GM23338 (cell line): ENCODE measurements around the gene ARHGEF10L. TPM values are rescaled to one million over a fixed set of nuclear protein-coding genes. Genes with fewer than 3 reads are reported as not detected.

ENCODE experiments used
- ATAC-seq: fragments of 200-7000 bp; cut with Tn5 transposase; 3 replicates; pipeline ENCODE4 v1.9.1; 2020
- DNase-seq: peaks from one replicate; pipeline ENCODE4 v3.0.0-alpha.2; 2015; ENCODE audit warnings: low spot score
- H2AFZ ChIP-seq: fragments of 200-600 bp; sonication (generic); 2 replicates; pipeline ENCODE4 v1.8.0; 2016; ENCODE audit warnings: antibody characterized with exemption, mild to moderate bottlenecking, moderate library complexity
- H3F3A ChIP-seq: fragments of 200-600 bp; sonication (generic); replicated peaks from 2 replicates; pipeline ENCODE4 v1.8.0; 2017; ENCODE audit warnings: antibody characterized with exemption, mixed run types, low read depth
- H3K27ac ChIP-seq: fragments of 200-600 bp; sonication (generic); 2 replicates; pipeline ENCODE4 v1.6.1; 2016; ENCODE audit warnings: low read depth
- H3K27me3 ChIP-seq: fragments of 200-600 bp; sonication (generic); 2 replicates; pipeline ENCODE4 v1.8.0; 2016; ENCODE audit warnings: mild to moderate bottlenecking, mixed run types, moderate library complexity; ENCODE audit not compliant: insufficient read depth
- H3K36me3 ChIP-seq: fragments of 200-600 bp; sonication (generic); 2 replicates; pipeline ENCODE4 v1.8.0; 2016; ENCODE audit warnings: mild to moderate bottlenecking; ENCODE audit not compliant: insufficient read depth
- H3K4me1 ChIP-seq: fragments of 200-600 bp; sonication (generic); 2 replicates; pipeline ENCODE4 v1.8.0; 2016; ENCODE audit warnings: mild to moderate bottlenecking, moderate library complexity; ENCODE audit not compliant: insufficient read depth
- H3K4me2 ChIP-seq: fragments of 200-600 bp; sonication (generic); 2 replicates; pipeline ENCODE4 v1.7.1; 2017; ENCODE audit warnings: mixed run types
- H3K4me3 ChIP-seq: fragments of 200-600 bp; sonication (generic); 2 replicates; pipeline ENCODE4 v1.6.1; 2016; ENCODE audit warnings: mixed run types
- H3K79me2 ChIP-seq: fragments of 200-600 bp; sonication (generic); replicated peaks from 2 replicates; pipeline ENCODE4 v1.8.0; 2017; ENCODE audit warnings: mild to moderate bottlenecking; ENCODE audit not compliant: insufficient read depth
- H3K9me2 ChIP-seq: fragments of 200-600 bp; sonication (generic); 2 replicates; pipeline ENCODE4 v1.8.0; 2017; ENCODE audit not compliant: insufficient read depth
- H4K20me1 ChIP-seq: fragments of 200-600 bp; sonication (generic); replicated peaks from 2 replicates; pipeline ENCODE4 v1.8.0; 2017; ENCODE audit warnings: mild to moderate bottlenecking; ENCODE audit not compliant: insufficient read depth
- H3K27ac Mint-ChIP-seq: 2 replicates; pipeline ENCODE4 v1.8.0; 2020; ENCODE audit warnings: inconsistent platforms, mild to moderate bottlenecking, moderate library complexity, mixed read lengths
- H3K27me3 Mint-ChIP-seq: 3 replicates; pipeline ENCODE4 v1.8.0; 2022; ENCODE audit warnings: low read depth, mild to moderate bottlenecking, moderate library complexity, mixed read lengths, inconsistent platforms; ENCODE audit not compliant: insufficient read depth, poor library complexity
- H3K36me3 Mint-ChIP-seq: 3 replicates; pipeline ENCODE4 v1.8.0; 2021; ENCODE audit warnings: low read depth, mild to moderate bottlenecking, inconsistent platforms, moderate library complexity, mixed read lengths
- H3K4me1 Mint-ChIP-seq: 3 replicates; pipeline ENCODE4 v1.8.0; 2020; ENCODE audit warnings: mild to moderate bottlenecking, inconsistent platforms, mixed read lengths
- H3K4me3 Mint-ChIP-seq: 3 replicates; pipeline ENCODE4 v1.8.0; 2021; ENCODE audit warnings: moderate library complexity, mild to moderate bottlenecking, inconsistent platforms, mixed read lengths
- H3K9me3 Mint-ChIP-seq: 3 replicates; pipeline ENCODE4 v1.8.0; 2020; ENCODE audit warnings: moderate library complexity, mild to moderate bottlenecking, inconsistent platforms, mixed read lengths
- CREB1 ChIP-seq: fragments of 250-450 bp; sonication (Bioruptor Pico); IDR thresholded peaks from 2 replicates; pipeline ENCODE4 v1.5.0; 2020; ENCODE audit warnings: low read depth, mild to moderate bottlenecking, moderate library complexity
- CTCF ChIP-seq, 2 experiments: fragments of 200-600 bp in 1 of 2; sonication (generic) in 1 of 2; conservative IDR thresholded peaks; 2 replicates each; pipeline versions ENCODE4 v1.5.1 to v1.6.1; 2016 to 2017; ENCODE audit warnings: antibody characterized with exemption in 2 of 2, low read depth in 2 of 2, mild to moderate bottlenecking in 2 of 2, moderate library complexity in 1 of 2
- ETS1 ChIP-seq: IDR thresholded peaks from 2 replicates; pipeline ENCODE4 v1.6.1; 2016; ENCODE audit warnings: antibody characterized with exemption
- EZH2 ChIP-seq: fragments of 200-600 bp; sonication (generic); IDR thresholded peaks from one replicate; pipeline ENCODE4 v1.8.0; 2017; ENCODE audit warnings: antibody characterized with exemption, mild to moderate bottlenecking, low read depth; ENCODE audit not compliant: unreplicated experiment
- EZH2phosphoT487 ChIP-seq: fragments of 200-600 bp; sonication (generic); IDR thresholded peaks from one replicate; pipeline ENCODE4 v1.8.1; 2018; ENCODE audit warnings: antibody characterized with exemption; ENCODE audit not compliant: unreplicated experiment
- JUNB ChIP-seq: IDR thresholded peaks from one replicate; pipeline ENCODE4 v1.6.1; 2016; ENCODE audit warnings: antibody characterized with exemption; ENCODE audit not compliant: unreplicated experiment
- NANOG ChIP-seq: IDR thresholded peaks from 2 replicates; pipeline ENCODE4 v1.6.1; 2016; ENCODE audit warnings: antibody characterized with exemption, borderline replicate concordance
- POLR2AphosphoS5 ChIP-seq: IDR thresholded peaks from 2 replicates; pipeline ENCODE4 v1.6.1; 2016; ENCODE audit warnings: antibody characterized with exemption, low read depth
- REST ChIP-seq: IDR thresholded peaks from one replicate; pipeline ENCODE4 v1.6.1; 2018; ENCODE audit warnings: antibody characterized with exemption; ENCODE audit not compliant: unreplicated experiment
- STAT1 ChIP-seq: IDR thresholded peaks from one replicate; pipeline ENCODE4 v1.6.1; 2016; ENCODE audit warnings: antibody characterized with exemption; ENCODE audit not compliant: unreplicated experiment
- ZNF114 ChIP-seq: fragments of 250-450 bp; sonication (Bioruptor Pico); IDR thresholded peaks from 2 replicates; pipeline ENCODE4 v1.5.0; 2020; ENCODE audit warnings: mild to moderate bottlenecking, moderate library complexity
- ZNF331 ChIP-seq: fragments of 250-450 bp; sonication (Bioruptor Pico); IDR thresholded peaks from 2 replicates; pipeline ENCODE4 v1.5.0; 2020; ENCODE audit warnings: low read depth, mild to moderate bottlenecking, moderate library complexity
- ZNF462 ChIP-seq: fragments of 250-450 bp; sonication (Bioruptor Pico); IDR thresholded peaks from 2 replicates; pipeline ENCODE4 v1.5.0; 2020; ENCODE audit warnings: mild to moderate bottlenecking, moderate library complexity
- polyA plus RNA-seq: library from polyadenylated mRNA; unstranded; fragments of >200 nt; fragmentation: Nextera tagmentation; extraction: Ambion mirVana; gene quantifications from 2 replicates; pipeline ENCODE4 v1.2.1, GENCODE V29; 2016
- total RNA-seq: library from RNA; depleted of rRNA; stranded (reverse); fragments of >200 nt; shearing (Covaris generic); gene quantifications from 2 replicates; pipeline ENCODE4 v1.2.3, GENCODE V29; 2014

ARHGEF10L gene
- total and polyA plus RNA-seq, 2 experiments from 2014 or later = 12.1 to 46.8 TPM

GRCh38 chr1:17709981-17710380 lies 170.5 kb downstream of the ARHGEF10L start:
- Mint-ChIP-seq H3K27ac (no peak overlapping the region), H3K4me1 (peaks cover 4% of the 10 kb centered on the region; the same call in 1 of the 3 replicates), H3K36me3 (peaks cover 15% of the 10 kb centered on the region), H3K4me3 (no peak overlapping the region), H3K9me3 (peaks cover 37% of the 10 kb centered on the region), H3K27me3 (no peaks in the 10 kb centered on the region)
- no peaks in the 10 kb centered on the region for H3K36me3 ChIP-seq
- H3K27ac ChIP-seq = no peak overlapping the region
- DNase-seq (no peak), ATAC-seq (no peak)
- H3K27me3 ChIP-seq = no peaks in the 10 kb centered on the region
- H3F3A ChIP-seq = no peaks in the 10 kb centered on the region
- TF ChIP-seq POLR2AphosphoS5 = no peak
- no peak for TF ChIP-seq EZH2
- no peak for TF ChIP-seq ZNF462
- TF ChIP-seq JUNB = no peak
- no peak for TF ChIP-seq REST
- no peak for TF ChIP-seq EZH2phosphoT487
- TF ChIP-seq NANOG = no peak
- no peak for TF ChIP-seq CTCF (conservative IDR thresholded peaks at IDR 0.05; ENCODE audit: low read depth in 2 of 2)
- no peak for TF ChIP-seq ETS1
- no peak for TF ChIP-seq ZNF331
- no peak for TF ChIP-seq CREB1 (CRISPR knock-in tag)
- TF ChIP-seq STAT1 = no peak
- no peak for TF ChIP-seq ZNF114
- no peak overlapping the region for H2AFZ ChIP-seq
- H3K4me1 ChIP-seq = no peaks in the 10 kb centered on the region
- no peak overlapping the region for H3K4me2 ChIP-seq
- H4K20me1 ChIP-seq = no peaks in the 10 kb centered on the region
- no peak overlapping the region for H3K4me3 ChIP-seq
- H3K9me2 ChIP-seq = no peaks in the 10 kb centered on the region
- H3K79me2 ChIP-seq = no peaks in the 10 kb centered on the region
